ENCODE results near the gene GNG2.

GRCh38 chr14:52012635-52013034, 152.2 kb downstream of the GNG2 start:
- no peak for TF ChIP-seq CTCF (IDR thresholded peaks at IDR 0.05; ENCODE audit: low read depth, low read length, poor library complexity, severe bottlenecking)
- no peak for TF ChIP-seq EZH2phosphoT487 (IDR thresholded peaks at IDR 0.05; ENCODE audit: borderline replicate concordance, low read length)
